SU-DHL-6 (cell line): ENCODE measurements around the gene AGAP3.

Experiments used
- EZH2phosphoT487 ChIP-seq: fragments of 200-600 bp; sonication (generic), shearing (Covaris generic); conservative IDR thresholded peaks from 2 replicates; pipeline ENCODE4 v1.6.1; 2018; ENCODE audit warnings: mild to moderate bottlenecking, antibody characterized with exemption, low read length, moderate library complexity, mixed read lengths
- TF ChIP-seq, protein P1 (sequence below): fragments of 200-600 bp; sonication (generic); IDR thresholded peaks from one replicate; pipeline ENCODE4 v1.5.1; 2017; ENCODE audit warnings: antibody characterized with exemption, mild to moderate bottlenecking, low read length, moderate library complexity; ENCODE audit not compliant: insufficient read depth, poor library complexity, severe bottlenecking

DNA sequence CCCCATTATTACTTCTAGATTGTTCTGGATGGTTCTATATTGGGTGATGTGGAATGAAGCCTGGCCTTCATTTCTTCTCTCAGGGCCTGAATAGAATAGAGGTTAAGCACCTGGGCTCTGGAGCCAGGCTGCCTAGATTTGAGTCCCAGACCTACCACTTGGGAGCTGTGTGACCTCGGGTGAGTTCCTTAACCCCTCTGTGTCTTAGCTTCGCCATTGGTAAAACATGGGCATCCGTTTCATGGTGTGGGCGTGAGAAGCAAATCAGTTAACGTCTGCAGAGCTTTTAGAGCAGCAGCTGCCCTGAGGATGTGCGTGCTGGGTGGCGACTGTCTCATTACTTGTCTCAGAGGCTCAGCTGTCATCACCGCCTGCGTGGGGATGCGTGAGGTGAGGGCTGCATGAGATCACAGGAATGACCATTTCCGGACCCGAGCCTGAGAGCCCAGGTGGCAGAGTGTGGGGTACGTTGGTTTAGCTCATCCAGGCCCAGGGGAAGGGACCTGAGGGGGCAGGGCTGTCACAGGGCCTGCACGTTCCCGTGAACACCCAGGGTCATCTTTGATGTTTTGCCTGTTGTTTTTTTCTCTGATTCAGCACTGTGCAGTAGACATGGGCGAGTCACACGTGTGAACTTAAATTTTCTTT lies 9.7 kb downstream of the AGAP3 start:
- TF ChIP-seq, protein P1, sequence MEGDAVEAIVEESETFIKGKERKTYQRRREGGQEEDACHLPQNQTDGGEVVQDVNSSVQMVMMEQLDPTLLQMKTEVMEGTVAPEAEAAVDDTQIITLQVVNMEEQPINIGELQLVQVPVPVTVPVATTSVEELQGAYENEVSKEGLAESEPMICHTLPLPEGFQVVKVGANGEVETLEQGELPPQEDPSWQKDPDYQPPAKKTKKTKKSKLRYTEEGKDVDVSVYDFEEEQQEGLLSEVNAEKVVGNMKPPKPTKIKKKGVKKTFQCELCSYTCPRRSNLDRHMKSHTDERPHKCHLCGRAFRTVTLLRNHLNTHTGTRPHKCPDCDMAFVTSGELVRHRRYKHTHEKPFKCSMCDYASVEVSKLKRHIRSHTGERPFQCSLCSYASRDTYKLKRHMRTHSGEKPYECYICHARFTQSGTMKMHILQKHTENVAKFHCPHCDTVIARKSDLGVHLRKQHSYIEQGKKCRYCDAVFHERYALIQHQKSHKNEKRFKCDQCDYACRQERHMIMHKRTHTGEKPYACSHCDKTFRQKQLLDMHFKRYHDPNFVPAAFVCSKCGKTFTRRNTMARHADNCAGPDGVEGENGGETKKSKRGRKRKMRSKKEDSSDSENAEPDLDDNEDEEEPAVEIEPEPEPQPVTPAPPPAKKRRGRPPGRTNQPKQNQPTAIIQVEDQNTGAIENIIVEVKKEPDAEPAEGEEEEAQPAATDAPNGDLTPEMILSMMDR = no peak
- no peak for TF ChIP-seq EZH2phosphoT487
